AG10803 (cell line): ENCODE measurements around the gene CDK5R1.

Source experiments
- DNase-seq: peaks from one replicate; pipeline ENCODE4 v3.0.0; 2010; ENCODE audit warnings: low read depth
- H3K4me3 ChIP-seq: 2 replicates; pipeline ENCODE4 v1.5.1; 2011; ENCODE audit warnings: mild to moderate bottlenecking, low read length, control low read depth
- TF ChIP-seq, protein P1 (sequence below): conservative IDR thresholded peaks from 2 replicates; pipeline ENCODE4 v1.5.1; 2011; ENCODE audit warnings: mild to moderate bottlenecking, low read length, control low read depth, inconsistent platforms

Gene CDK5R1

DNA sequence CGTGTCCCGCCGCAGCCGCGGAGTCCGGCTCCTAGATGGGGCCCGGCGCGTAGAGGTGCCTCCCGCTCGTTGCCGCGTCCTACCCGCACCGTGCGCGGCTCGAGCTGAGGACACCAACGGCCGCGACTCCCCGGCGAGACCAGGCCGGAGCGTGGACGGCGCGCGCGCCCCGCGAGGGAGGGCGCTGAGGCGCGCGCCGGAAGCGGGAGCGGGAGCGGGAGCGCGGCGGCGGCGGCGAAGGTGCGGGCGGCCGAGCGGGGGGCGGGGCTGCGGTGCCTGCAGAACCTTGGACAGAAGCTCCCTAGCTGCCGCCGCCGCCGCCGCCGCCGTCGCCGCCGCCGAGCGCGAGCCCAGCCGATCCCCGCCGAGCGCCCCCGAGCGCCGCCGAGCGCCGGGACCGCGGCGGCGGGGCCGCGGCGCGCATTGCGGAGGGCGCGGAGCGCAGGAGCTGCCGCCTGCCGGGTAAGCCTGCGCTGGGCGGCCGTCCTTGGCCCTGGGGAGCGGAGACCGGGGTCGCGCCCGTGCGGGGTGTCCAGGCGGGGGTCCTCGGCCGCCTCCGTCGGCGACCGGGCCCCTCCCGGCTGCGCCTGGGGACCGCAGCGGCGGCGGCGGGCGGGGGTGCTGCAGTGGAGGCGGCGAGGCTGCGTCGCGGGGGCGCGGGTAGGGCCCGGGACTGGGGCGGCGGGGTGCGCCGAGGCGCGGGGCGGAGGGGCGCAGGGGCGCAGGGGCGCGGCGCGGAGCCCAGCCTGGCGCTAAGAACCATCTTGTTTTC, at the start of gene CDK5R1:
TSS of gene CDK5R1 (plus strand) at position 293 of the 772 bp plus-strand sequence. CDS start 628 bp downstream, outside the sequence.
- DNase-seq = peak; percentile 58
- TF ChIP-seq, protein P1, sequence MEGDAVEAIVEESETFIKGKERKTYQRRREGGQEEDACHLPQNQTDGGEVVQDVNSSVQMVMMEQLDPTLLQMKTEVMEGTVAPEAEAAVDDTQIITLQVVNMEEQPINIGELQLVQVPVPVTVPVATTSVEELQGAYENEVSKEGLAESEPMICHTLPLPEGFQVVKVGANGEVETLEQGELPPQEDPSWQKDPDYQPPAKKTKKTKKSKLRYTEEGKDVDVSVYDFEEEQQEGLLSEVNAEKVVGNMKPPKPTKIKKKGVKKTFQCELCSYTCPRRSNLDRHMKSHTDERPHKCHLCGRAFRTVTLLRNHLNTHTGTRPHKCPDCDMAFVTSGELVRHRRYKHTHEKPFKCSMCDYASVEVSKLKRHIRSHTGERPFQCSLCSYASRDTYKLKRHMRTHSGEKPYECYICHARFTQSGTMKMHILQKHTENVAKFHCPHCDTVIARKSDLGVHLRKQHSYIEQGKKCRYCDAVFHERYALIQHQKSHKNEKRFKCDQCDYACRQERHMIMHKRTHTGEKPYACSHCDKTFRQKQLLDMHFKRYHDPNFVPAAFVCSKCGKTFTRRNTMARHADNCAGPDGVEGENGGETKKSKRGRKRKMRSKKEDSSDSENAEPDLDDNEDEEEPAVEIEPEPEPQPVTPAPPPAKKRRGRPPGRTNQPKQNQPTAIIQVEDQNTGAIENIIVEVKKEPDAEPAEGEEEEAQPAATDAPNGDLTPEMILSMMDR = no peak
- peak within 1 kb of the TSS; percentile 62 for H3K4me3 ChIP-seq

DNA sequence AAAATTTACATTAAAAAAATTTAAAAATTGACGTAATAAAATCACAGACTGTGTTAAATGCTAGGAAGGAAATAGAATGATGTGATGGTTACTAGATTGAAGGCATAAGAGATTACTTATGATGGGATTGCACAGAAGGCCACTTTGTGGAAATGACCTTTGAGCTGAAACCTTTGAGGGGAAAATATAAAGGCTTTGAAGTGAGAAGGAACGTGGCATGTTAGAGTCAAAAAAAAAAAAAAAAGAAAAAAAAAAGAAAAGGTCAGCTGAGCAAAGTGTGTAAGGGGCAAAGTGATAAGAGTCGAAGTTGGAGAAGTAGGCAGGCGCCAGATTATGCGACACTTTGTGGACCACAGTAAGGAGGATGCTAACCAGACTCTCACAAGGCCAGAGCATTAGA, 46.1 kb upstream of the CDK5R1 start:
- H3K4me3 ChIP-seq = no peak overlapping the region
- no peak for DNase-seq
- TF ChIP-seq, protein P1 = no peak

DNA sequence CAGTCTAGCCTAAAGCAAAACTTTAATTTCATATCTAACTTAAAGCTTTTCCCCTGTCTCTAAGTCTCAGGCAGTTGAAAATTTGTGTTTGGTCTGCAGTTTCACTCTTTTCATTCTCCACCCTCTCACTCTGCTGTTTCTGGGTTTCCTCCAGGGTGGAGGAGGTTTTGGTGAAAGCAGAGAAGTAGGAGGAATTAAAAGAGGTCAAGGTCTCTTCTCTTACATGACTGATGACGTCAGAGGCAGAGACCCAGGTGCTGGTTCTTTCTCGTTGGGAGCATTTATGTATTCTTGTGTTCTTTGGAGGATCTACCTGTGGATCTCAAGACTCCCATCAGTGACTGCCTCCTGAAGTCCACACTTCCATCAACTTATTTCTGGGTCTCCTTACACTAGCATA, 44.9 kb upstream of the CDK5R1 start:
- TF ChIP-seq, protein P1 = no peak
- no peak overlapping the region for H3K4me3 ChIP-seq
- DNase-seq = no peak

DNA sequence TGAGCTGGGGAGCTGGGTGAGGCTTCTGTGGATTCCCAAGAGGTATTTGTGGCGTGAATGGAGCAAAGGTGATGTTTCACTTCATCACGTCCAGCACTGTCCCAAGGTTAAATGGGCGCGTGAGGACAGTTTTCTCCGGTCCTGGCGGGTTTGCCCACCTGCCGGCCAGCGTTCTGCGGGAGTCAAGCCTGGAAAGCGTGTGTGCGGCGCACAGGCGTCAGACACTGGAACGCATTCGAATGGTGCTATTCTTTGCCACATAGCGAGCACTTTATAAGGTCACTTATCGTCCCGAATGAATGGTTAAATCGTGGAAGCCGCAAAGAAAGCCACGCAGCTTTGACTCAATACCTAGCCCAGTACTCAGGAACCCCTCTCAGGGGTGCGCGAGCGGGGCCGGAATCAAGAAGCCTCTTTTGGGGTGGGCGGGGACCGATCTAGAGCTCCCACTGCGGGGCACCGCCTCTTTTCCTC, 42.9 kb upstream of the CDK5R1 start:
- peak overlapping the region; percentile 91 for H3K4me3 ChIP-seq
- TF ChIP-seq, protein P1 = no peak
- no peak for DNase-seq

DNA sequence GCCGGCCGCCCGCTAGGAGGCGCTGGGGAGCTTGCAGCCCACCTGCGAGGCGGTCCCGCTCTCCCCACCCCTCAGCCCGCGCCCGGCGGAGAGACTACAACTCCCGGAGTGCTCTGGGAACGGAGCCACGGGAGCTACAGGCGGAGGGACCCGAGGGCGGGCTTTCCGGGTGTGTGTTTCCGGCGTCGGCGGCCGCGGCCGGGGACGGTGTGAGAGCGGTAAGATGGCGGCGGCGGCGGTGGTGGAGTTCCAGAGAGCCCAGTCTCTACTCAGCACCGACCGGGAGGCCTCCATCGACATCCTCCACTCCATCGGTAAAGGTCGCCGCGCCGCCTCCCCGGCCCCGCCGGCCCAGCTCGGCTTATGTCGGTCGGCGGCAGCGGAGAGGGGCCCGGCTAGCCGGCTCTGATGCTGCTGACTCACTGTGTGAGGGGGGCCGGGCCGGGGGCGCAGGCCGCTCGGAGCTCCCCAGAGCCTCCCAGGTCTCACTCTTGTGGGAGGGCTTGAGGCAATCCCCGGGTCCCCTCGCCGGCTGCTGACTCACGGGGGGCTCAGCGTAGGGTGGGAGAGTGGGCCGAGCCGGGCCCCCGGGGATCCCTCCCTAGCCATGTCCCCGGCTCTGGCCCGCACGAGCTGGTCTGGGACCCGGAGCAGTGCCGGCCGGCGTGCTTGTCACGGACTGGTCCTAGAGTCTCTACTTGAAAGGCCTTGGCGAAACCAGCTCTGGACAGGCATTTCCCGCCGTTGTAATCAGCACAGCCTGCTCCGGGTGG, 42.3 kb upstream of the CDK5R1 start, which contains the start of gene PSMD11:
TSS of gene PSMD11 (plus strand) at position 210 of the 773 bp plus-strand sequence. CDS start at position 224, 14 bp downstream.
- TF ChIP-seq, protein P1 = peak; percentile 59
- H3K4me3 ChIP-seq = peak within 1 kb of the TSS; percentile 91
- peak; percentile 94 for DNase-seq

DNA sequence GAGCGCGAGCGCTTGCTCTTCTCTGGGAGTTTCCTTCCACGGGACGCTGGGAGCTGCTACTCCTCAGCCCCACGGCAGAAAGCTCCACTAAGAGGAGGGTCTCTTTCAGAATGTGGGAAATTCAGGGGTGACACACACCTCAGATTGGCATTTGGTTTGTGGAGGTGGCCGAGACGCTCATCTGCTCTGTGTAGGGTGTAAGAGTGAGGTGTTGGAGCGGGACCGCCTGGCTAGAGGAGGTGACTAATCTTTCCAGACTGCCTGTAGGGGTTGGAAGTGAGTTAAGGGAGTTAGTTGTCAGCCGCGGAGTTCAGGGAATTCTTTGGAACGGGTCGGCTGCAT, 41.7 kb upstream of the CDK5R1 start:
- TF ChIP-seq, protein P1 = peak; percentile 20
- DNase-seq = peak; percentile 62
- H3K4me3 ChIP-seq = peak overlapping the region; percentile 91

DNA sequence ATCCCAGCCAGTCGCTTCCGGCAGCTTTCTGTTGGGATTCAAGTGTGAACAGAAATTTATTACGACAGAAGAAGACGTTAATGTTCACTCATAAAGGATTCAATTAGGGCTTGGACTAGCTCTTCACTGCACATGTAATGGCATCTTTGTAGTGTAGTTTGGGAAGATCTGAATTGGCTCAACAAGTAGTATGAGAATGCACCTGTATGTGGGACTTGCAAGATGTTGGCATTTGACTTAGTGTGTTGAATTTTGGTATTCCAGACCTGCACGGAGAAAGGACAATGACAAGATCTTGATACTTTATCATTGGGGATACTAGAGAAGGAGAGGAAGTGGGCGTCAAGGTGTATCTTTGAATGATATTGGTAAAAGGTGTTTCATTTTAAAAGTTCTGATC, 41.3 kb upstream of the CDK5R1 start:
- peak overlapping the region; percentile 91 for H3K4me3 ChIP-seq
- TF ChIP-seq, protein P1 = no peak
- DNase-seq = no peak
